ENCODE data around the gene HDAC10. TPM values are rescaled to one million over a fixed set of nuclear protein-coding genes. Genes with fewer than 3 reads are reported as not detected.
A peak's percentile ranks its signal among the peaks of the same experiment; 100 is the strongest.

The HDAC10 gene
- polyA plus RNA-seq, 1 of the 3 experiments (the other 2 are of a cell fraction), result 51.9 TPM

DNA sequence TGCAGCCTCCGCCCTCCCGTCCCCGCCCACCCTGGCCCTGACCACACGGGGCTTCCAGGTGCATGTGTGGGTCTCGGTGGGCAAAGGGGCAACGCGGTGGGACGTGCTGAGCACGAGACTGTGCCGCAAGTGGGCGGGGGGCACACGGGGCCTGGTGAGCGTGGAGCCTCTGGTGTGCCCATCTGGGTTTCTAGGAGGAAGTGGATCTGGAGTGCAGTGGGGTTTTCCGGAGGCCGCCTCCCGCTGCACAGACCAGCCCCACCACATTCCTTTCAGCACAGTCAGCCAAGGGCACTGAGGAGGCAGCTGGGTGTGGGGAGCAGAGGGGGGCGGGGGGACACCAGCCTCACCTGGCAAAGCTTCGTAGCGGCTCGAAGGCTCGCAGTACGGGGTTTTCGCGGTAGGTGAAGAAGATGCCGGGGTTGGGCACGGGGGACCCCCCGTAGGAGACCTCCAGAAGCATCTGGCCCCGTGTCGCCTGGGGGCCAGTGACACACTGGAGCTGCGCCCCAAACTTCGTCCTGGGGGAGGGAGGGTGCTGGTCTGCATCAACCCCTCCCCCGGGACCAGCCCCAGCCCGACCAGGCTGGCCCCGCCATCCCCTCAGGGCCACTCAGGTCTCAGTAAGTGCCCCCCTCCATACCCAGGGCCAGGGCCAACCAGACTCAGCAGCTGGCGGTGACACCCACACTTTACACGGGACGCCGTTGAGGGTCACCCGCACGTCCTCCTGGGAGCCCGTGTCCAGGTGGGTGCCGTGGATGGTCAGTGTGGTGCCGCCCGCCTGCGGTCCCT lies 31.5 kb upstream of the HDAC10 start (continued):
- 0 out of 2 replicates have a peak, but pooled peaks have one; percentile 8 for TF ChIP-seq PBX3 (IDR thresholded peaks at IDR 0.05)
- TF ChIP-seq ZBTB33 (IDR thresholded peaks at IDR 0.05; ENCODE audit: borderline replicate concordance, low read depth), result no peak
- peak; percentile 87; the same call in 1 of the 2 replicates for TF ChIP-seq RXRA (IDR thresholded peaks at IDR 0.05; ENCODE audit: borderline replicate concordance, low read depth)
- 0 out of 2 replicates have a peak, but pooled peaks have one; percentile 39 for TF ChIP-seq POLR2AphosphoS5 (IDR thresholded peaks at IDR 0.05; ENCODE audit: low read depth, low read length)
- TF ChIP-seq GATA2 (CRISPR knock-in tag; IDR thresholded peaks at IDR 0.05), result no peak
- peak; percentile 69; the same call in 1 of the 2 replicates for TF ChIP-seq TCF12 (IDR thresholded peaks at IDR 0.05)
- peak; percentile 85; the same call in 1 of the 2 replicates for TF ChIP-seq FOSL2 (IDR thresholded peaks at IDR 0.05; ENCODE audit: borderline replicate concordance, low read depth)
- TF ChIP-seq, protein P1, sequence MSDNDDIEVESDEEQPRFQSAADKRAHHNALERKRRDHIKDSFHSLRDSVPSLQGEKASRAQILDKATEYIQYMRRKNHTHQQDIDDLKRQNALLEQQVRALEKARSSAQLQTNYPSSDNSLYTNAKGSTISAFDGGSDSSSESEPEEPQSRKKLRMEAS (IDR thresholded peaks at IDR 0.05; ENCODE audit: low read depth), result peak; percentile 49; the same call in 1 of the 2 replicates
- peak; percentile 75; the same call in 1 of the 2 replicates for TF ChIP-seq JUND (IDR thresholded peaks at IDR 0.05)

DNA sequence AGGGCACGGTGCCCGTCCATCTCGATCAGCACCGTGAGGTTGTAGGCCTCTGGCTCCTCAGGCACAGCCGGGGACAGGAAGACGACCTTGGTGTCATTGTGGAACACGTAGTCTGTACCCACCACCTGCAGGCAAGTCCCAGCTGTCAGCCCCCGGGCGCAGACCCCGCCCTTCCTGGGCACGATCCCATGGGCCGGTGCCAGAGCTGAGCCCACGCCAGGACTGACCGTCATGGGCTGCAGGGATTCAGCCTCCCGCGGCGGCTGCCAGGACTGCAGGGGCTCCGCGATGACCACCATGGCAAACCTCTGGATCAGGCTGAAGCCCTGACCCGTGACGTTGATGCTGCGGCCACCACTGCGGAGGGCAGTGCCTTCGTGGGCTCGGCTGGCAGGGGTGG lies 30.9 kb upstream of the HDAC10 start:
- ChIA-PET CTCF (interaction anchor here (1.2 to 1.8 kb wide), 2 partner anchors 9 to 44 kb away, joined by 4 read pairs; no protein-coding TSS in a partner anchor), POLR2A (no interaction called here)
- Histone ChIP-seq H3K27ac (ENCODE audit: low read depth in 2 of 2, low read length in 1 of 2) (no peak overlapping the region), H3K4me2 (peak overlapping the region; percentile 55; the same call in 1 of the 2 replicates), H3K9me3 (no peaks in the 10 kb centered on the region), H3F3A (replicated peaks; ENCODE audit: insufficient read depth) (peaks cover 1% of the 10 kb centered on the region), H3K36me3 (replicated peaks in 1 of 2; ENCODE audit: control insufficient read depth in 1 of 2, insufficient read depth in 2 of 2, low read length in 1 of 2) (peaks cover 19 to 74% of the 10 kb centered on the region in 2 experiments), H3K9me2 (no peaks in the 10 kb centered on the region), H3K27me3 (ENCODE audit: insufficient read depth) (no peaks in the 10 kb centered on the region), H3K4me1 (ENCODE audit: control insufficient read depth in 1 of 2, insufficient read depth in 2 of 2, low read depth in 1 of 2, low read length in 1 of 2) (peaks cover 0 to 9% of the 10 kb centered on the region in 2 experiments; a peak in 1 of 4 replicates), H3K9ac (no peak overlapping the region), H3K79me2 (ENCODE audit: insufficient read depth) (peaks cover 9% of the 10 kb centered on the region; the same call in 1 of the 2 replicates), H3K4me3 (ENCODE audit: low read depth in 2 of 2, low read length in 1 of 2) (no peak overlapping the region), H2AFZ (ENCODE audit: low read depth) (no peak overlapping the region), H4K20me1 (ENCODE audit: insufficient read depth) (peaks cover 14% of the 10 kb centered on the region)
- DNase-seq, result no peak
- no peak for TF ChIP-seq TEAD4 (IDR thresholded peaks at IDR 0.05; ENCODE audit: borderline replicate concordance, insufficient read depth)
- no peak for TF ChIP-seq MEF2A (IDR thresholded peaks at IDR 0.05; ENCODE audit: borderline replicate concordance, low read depth)
- no peak for TF ChIP-seq FOXJ3 (CRISPR knock-in tag; IDR thresholded peaks at IDR 0.05)
- TF ChIP-seq GATA2 (CRISPR knock-in tag; IDR thresholded peaks at IDR 0.05), result no peak
- TF ChIP-seq POLR2AphosphoS5 (IDR thresholded peaks at IDR 0.05; ENCODE audit: low read depth, low read length), result no peak
- no peak for TF ChIP-seq JUND (IDR thresholded peaks at IDR 0.05)
- TF ChIP-seq REST (IDR thresholded peaks at IDR 0.05; ENCODE audit: low read depth, low read length), result no peak
- no peak for TF ChIP-seq NFIC (IDR thresholded peaks at IDR 0.05; ENCODE audit: borderline replicate concordance)
- no peak for TF ChIP-seq MXI1 (IDR thresholded peaks at IDR 0.05; ENCODE audit: low read depth, low read length)
- 73% methylated on average over 6 of the region's 25 CpGs for WGBS (ENCODE audit: low lambda C conversion rate)
